Stimulated activated CD8-positive, alpha-beta memory T cell treated with anti-CD3 and anti-CD28 coated beads, Interleukin-4, amount 100 ng/mL, for 48 hours (primary cell): Measurements from ENCODE around the gene CDYL2.

Experiments used
- DNase-seq: peaks from one replicate; pipeline ENCODE4 v3.0.0-alpha.2; 2020

CDYL2 gene

DNA sequence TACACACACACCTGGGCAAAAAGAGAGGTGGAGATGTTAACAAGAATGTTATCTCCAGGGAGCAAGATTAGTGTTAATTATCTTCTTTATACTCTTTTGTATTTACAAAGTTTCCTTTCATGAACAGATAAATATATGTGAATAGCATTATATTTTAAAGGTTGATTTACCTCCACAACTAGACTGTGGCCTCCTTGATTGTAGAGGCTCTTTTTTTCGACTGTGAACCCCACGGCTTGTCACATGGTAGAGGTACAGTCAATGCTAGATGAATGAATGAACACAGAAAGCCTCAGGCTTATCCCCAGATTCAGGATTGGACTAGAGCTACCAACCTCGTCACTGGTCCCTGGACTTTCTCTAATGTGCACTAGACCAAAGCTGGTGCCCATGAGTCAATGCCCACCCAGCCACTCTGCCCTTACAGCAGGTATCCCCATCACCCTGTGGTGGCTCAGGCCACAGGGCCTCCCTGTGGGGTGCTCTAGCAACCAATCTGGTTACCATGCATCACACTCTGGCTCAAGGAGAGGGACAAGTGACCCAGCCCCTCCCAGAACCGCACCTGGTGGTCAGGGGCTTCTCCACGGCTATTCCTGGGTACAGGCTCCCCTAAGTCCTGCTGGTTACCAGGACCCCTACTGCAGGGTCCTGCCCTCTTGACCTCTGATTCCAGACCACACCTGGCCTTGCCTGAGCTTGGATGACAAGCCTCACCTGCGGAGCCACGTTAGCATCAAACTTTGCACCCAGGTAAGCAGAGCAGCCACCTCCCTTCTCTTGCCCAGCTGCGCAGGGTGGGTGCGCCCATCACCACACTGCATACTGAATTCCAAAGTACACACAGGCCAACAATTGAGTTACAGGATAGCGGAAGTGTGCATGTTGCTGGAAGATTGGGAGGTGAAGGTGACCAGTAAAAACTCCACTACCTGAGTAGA lies 101.0 kb downstream of the CDYL2 start:
- no peak for DNase-seq

DNA sequence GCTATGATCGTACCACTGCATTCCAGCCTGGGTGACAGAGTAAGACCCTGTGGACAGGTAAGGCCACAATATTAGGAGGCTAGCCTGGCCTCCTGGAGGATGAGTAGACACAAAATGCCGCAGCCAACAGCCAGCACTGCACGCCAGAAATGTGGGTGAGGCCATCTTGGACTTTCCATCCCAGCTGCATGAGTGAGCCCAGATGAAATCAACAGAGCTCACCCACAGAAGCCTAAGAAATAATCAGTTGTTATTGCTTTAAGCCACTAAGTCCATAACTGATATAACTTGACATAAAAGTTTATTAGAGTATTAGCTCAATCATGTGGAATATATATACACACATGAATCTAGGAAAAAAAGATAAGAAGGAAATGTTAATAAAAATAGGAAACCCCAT lies 101.7 kb downstream of the CDYL2 start:
- DNase-seq, result no peak

DNA sequence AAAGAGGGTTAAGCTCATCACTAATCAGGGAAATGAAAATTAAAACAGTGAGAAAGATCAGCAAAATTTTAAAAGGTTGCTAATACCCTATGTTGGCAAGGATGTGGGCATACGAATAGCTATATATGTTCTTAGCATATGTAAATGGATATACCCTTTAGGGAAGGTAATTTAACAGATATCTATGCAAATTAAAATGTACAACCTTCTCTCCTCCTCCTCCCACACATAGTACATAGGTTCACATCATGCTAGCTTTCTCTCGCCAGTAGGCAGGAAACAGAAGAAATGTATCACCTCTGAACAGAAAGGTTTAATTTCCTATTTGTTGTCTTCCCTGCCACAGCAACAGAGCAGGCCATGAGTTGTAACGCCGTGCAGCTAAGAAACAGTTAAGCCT lies 103.8 kb downstream of the CDYL2 start:
- no peak for DNase-seq

DNA sequence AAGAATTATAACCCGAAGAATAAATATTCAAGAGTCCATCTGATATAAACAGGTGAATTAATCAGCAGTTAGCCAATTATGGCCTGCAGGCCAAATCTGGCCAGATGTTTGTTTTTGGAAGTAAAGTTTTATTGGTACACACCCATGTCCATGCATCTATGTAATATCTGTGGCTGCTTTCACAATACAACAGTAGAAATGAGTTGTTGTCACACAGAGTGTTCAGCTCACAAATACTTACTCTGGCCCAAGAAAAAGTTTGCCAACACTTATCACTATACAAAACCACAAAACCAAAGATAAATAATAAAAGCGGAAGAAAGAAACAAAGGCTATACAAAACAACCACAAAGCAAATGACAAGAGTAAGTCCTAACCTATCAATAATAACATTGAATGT lies 109.4 kb downstream of the CDYL2 start:
- no peak for DNase-seq

DNA sequence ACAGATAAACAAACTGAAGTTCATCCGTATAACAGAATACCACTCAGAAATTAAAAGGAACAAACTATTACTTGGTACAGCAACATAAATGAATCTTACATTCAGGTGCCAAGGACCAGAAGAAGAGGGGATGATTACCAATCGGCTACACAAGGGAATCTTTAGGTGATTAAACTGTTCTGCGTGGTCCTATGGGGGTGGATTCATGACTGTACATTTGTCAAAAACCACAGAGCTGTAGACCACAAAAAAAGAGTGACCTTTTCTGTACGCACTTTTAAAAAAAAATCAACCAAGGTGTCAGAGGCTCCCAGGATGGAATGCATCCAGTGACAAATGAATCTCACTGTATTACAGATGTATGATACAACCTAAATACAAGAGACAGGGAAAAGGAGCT lies 110.8 kb downstream of the CDYL2 start:
- peak; percentile 30 for DNase-seq

DNA sequence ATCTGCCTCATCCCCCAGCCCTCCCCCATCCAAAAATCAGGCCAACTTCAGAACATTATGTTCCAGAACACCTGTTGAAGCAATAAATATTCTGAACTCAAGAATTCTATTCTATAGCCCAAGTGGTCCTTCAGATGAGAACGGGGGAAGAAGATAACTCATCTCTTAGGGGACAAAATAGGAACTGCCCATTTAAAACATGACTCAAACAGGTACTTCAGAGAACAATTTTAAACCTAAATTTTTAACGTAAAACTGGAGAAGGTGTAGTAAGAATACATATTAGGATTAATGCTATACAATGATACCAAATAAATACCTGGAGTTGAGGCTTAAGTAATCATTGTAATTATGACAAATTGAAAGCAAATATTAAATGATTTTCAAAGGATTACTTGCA lies 112.1 kb downstream of the CDYL2 start:
- no peak for DNase-seq

DNA sequence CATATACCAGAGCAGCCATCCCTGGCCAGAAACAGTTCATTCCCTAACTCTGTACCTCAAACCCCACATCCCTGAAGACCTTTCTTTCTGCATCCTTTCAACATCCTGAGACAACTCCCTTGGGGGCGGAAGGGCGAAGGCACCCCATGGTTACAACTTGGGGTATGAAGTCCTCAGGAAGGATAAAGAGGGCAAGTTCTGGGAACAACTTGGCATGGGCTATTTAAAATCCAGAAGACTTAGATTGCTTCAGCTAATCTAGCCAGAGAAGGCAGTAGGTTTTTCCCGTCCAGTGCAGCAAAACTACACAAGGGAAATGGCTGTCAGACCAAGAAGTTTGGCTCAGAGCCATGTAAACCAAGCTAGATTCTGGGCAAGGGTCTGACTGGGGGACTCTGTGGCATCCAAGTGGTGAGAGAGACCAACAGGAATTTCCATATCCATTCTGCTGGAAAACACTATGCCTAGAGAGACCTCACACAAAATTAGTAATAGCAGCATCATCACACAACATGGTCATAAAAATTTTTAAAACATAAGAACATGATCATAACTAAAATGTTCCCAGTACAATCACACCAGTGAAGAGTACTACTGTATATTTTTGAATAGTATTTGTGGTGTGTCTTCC lies 113.2 kb downstream of the CDYL2 start:
- no peak for DNase-seq

DNA sequence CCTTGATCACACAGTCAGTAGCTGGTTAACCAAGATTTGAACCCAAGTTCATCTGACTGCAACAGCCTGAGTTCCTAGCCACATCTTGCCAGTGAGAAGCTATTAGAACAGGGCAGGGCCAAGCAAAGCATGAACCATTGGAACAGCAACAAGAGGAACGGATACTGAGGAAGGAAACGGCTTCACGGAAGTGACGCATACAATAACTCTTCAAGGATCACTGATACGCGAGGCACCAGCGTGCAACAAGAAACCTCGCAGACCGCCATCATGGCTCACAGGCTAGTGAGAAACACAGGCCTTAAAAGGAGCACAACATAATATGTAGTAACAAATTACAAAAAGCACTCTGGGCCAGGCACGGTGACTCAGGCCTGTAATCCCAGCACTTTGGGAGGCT lies 114.9 kb downstream of the CDYL2 start:
- no peak for DNase-seq

DNA sequence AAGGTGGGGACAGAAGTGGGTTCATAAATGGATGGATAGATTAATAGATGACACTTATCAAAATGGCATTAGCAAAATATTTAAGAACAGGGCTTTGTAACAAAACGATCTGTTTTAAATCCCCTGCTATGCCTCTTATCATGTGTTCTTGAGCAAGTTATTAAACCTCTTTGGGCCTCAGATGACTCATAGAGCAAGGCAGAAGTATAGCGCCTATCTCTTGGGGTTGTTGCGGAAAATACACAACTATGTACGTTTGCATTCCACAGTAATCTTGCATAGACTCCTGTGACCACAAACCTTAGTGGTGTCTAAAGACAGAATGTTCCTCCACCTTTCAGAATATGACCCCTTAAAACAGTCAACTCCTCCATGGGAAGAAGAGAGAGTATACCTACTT lies 116.8 kb downstream of the CDYL2 start:
- DNase-seq, result no peak

DNA sequence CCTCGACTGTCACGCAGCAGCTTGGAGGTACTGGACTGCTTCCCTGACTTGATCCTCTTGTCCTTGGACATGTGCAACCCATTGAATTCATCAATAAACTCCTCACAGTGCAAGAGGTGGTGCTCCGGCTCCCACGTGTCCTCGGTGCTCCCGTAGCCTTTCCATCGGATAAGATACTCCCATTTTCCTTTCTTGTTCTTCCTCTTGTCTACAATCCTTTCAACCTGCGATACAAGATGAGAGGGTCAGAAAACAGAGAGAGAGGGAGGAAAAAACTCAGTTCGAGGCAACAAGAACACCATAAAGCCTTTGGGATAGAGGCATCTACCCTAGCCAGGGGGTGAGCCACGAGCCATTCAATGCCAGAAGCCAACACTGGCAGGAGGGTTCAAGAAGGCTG lies 119.5 kb downstream of the CDYL2 start:
- no peak for DNase-seq

DNA sequence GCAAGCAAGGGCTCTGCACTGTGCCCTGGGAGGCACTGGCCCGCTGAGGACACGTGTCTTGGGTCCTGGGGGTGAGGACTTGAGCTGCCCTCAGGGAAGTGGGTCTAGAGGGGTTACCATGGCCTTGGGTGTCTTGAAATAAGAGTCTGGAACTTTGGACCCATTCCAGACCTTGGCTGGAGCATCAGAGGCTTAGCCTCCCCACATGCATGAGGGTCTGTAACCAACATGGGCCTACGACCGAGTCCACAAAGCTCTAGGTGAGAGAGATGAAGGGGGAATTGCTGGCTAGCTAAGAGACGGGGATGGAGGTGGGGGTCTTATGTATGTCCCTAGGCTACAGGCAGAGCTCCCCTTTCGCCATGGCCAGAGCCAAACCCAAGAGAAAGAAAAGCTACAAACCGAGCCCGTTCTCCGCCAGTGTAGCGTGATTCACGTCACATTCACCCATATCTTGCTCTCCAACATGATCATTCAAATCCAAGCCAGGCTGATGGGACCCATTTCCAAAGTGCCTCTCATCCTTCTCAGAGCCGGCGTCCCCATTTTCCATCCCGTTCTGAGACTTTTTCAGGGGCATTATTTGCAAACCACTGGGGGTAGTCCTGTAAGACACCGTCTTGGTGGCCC lies 120.1 kb downstream of the CDYL2 start:
- no peak for DNase-seq

DNA sequence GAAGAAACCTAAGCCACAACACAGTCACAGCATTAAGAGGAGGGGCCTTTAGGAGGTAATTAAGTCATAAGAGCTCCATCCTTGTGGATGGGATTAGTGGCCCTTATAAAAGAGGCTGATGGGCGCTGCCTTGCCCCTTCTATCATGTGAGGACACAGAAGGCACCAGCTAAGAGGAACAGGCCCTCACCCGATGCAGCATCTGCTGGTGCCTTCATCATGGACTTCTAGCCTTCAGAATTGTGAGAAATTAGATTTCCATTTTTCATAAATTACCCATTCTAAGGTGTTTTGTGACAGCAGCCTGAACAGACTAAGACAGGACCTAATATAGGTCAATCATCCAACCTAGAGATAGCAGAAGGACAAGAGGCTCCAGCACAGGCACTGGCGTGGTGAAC lies 120.8 kb downstream of the CDYL2 start:
- no peak for DNase-seq

DNA sequence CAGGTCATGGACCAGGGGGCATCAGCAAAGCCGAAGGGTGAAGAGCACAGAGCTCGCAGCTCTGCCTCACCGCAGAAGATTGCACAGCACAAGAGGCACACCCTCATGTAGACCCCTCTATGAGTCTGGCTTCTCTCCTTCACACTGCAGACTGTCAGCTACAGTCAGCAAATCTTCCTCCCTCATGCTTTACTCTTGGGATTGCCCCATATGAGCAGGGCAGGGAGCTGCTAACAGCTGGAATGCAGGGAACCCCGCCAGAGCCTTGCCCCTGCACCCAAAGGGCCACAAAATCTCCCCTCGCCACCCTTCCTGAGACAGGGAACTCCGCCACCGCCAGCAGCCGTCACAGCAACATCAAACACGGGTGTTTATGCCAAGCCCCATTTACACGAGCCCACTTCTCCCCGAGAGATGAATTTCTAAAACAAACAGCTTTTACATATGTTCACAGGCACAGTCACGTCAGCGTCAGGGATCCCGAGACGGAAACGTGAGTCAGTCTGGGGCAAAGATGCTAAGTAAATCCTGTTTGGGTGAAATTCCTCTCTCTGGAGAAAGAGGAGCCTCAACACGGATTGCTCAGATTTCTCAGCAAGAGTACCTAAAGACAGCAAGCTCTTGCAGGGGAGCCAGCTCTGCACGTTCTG lies 121.9 kb downstream of the CDYL2 start:
- no peak for DNase-seq

DNA sequence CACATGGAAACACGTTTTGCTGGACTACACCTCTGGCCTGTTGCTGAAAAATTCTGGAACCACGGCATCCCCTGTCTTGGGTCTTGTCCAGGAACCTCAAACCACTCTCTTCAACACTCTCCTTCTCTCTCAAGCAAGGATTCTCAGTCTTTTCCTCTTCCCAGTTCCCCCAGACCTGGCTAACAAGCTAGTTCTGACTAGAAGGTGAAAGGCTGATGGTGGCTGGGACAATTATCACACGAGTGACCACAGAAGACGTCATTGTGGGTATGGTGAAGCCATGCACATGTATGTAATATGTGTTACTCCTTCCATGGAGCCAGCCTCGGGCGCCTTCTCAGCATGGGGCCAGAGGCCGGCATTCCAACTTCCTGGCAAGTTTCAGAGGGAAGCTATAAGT lies 123.0 kb downstream of the CDYL2 start:
- DNase-seq, result no peak

DNA sequence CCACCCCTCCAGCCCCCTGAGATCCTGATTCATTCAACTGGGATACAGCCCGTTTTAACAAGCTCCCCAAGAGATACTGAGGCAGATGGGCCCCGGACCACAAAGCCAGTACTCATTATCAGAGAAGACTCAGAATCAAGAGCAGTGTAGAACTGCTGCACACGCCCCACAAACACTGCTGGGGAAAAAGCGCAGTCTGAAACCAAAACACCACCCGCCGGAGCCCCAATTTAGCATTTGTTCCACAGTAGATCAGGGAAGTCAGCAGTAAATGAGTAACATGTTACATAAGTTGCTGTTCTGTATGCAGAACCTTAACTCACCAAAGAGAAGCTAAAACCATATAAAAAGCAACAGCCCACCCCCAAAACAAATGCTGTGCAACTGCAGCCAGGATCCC lies 123.6 kb downstream of the CDYL2 start:
- DNase-seq, result no peak

DNA sequence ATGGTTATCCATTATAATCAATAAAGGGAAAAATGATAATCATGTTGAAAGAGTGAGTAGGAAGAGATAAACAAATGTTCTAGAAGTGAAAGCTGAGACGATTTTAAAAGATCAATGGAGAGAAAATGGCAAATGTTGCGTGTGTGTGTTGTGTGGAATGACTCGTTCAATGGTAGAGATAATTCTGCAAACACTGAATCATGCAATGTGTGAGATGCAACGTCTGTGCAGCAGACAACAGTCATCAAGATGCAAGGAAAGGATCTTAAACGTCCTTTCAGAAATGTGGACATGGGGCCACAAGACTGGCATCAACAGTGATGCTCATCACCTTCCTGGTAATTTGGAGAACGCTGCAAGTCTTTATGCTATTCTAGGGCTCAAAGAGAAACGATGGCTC lies 124.4 kb downstream of the CDYL2 start:
- no peak for DNase-seq

DNA sequence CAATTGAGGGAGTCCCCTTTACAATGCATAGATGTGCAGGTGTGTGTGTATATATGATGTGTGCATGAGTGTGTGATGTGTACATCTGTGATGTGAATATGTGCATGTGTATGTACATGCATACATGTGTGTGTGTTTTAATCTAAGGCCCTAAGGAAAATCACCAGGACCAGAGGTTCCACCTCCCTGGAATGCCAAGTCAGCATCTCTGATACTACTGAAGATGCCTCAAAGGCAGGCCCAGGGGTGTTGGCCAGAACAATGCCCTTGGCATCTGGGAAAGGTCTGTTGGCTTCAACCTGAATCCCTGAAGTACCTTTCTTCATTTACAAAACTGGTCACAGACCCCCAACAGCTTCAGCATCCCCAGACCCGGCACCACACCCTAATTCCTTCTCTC lies 129.5 kb downstream of the CDYL2 start:
- no peak for DNase-seq

DNA sequence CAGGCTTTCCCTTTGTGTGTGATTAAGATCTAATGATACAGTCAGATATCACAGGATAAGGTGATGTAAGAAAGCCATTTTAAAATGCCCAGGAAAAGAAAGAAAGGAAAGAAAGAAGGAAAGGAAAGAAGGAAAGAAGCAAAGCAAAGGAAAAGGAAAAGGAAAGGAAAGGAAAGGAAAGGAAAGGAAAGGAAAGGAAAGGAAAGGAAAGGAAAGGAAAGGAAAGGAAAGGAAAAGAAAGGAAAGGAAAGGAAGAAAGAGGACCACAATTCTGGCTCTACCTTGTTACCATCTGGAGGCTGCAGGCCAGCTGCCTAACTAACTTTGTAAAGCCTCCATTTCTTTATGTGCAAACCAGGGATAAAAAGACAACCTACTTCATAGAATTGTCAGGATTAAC lies 132.0 kb downstream of the CDYL2 start:
- DNase-seq, result no peak

DNA sequence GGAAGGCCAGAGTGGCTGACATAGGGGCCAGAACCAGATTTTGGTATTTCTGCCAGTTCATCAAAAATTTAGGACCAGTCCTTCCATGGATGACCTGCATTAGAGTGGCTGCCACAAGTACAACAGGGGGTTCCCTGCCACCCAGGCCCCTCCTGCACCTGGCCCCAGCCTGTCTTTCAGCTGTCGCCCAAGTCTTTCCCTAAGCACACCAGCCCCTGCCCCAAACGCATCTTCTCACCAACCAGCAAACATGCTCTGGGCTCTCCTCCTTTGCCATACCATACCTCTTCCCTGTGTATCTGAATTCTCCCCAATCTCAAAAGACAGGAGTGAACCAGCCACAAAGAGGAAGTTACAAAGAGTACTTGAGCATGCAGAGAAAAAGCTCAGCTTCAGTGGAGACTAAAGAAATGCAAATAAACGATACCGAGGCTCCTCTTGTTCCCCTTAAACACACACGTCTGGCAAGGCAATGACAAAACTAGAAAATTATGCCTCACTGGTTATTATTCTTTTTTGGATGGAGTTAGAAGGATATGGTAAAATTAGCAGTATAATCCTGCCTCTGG lies 133.0 kb downstream of the CDYL2 start:
- DNase-seq, result no peak

DNA sequence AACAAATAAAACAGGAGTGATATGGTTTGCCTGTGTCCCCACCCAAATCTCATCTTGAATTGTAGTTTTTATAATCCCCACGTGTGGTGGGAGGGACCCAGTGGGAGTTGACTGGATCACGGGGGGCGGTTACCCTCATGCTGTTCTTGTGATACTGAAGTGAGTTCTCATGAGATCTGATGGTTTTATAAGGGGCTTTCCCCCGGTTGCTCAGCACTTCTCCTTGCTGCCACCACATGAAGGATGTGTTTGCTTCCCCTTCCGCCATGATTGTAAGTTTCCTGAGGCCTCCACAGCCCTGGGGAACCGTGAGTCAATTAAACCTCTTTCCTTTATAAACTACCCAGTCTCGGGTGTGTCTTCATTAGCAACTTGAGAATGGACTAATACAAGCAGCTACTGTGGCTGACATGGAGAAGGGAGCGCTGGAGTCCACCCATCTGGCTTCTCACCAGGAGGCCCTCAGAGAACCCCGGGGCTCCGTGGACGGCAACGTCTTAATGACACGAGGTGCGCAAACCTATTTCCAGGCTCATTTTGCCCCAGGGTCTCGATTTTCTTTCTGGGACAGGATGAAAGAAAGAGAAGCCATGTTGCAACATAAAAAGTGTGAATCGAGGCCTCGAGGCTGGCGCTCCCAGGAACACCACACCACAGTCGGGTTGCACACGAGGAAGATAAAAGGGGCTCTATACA lies 134.1 kb downstream of the CDYL2 start:
- peak; percentile 37 for DNase-seq

DNA sequence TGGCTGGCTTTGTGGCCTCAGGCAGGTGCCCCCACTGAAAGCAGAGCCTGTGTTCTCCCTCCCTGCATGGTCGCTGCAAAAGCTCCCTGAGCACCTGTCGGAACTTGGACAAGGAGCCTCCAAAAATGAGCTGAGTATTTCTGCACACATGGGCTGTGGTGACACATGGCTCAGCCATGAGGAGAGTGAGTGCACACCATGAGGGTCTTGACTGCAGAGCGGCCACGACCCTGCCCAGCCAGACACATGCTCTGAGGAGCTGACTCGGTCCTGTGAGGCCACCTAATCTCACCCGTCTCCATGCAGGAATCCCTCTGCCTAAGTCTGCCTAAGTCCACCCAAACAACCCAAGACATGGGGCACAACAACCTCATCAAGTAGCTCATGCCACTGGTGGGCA lies 134.7 kb downstream of the CDYL2 start:
- DNase-seq, result no peak

DNA sequence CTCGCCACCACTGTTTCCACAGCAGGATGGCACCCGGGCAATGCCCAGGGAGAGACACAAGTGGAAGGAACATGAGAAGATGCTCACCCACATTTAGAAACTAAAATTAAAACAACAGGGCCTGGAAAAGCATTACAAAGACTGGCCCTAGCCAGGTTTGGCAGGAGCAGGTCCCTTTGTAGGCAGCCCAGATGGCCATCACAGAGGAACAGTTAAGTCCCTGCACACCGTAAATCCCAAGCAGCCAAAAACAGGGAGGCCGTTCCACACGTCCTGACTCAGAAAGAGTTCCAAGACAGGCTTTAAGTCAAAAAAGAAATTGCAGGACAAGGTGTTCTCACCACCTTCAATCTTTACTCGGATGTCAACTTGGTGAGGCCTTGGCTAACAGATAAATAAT lies 136.5 kb downstream of the CDYL2 start:
- DNase-seq, result no peak

DNA sequence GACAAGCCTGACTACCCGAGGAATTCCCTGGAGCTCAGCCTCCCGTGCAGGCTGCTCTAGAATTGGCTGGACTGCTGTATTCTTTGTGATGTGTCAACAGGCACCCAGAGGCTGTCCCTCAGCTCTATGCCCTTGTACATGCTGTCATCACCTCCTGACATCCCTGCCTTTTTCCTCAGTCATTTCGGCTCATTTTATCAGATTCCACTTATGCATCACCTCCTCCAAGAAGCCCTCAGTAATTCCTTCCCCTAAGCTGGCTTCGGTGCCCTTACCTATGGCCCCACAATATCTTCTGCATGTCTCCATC lies 137.2 kb downstream of the CDYL2 start:
- DNase-seq, result no peak
